Measurements from ENCODE around the gene GJA9.

- TF ChIP-seq BHLHE40 (IDR thresholded peaks at IDR 0.05; ENCODE audit: borderline replicate concordance) (no peak), SP1 (IDR thresholded peaks at IDR 0.05) (no peak), ARNT (IDR thresholded peaks at IDR 0.05) (no peak), L3MBTL2 (conservative IDR thresholded peaks at IDR 0.05) (no peak), FOXK2 (IDR thresholded peaks at IDR 0.05) (no peak), ZNF384 (IDR thresholded peaks at IDR 0.05) (no peak), ELF4 (IDR thresholded peaks at IDR 0.05) (no peak), FOXM1 (IDR thresholded peaks at IDR 0.05; ENCODE audit: borderline replicate concordance) (no peak)
These were observed 47.1 kb downstream of the GJA9 start for GRCh38 chr1:38834221-38834782.

Data from HEK293T (cell line).